HL-60 (cell line): ENCODE data around the gene VPS18.

Experiments used
- CTCF ChIP-seq: IDR thresholded peaks from one replicate; pipeline ENCODE4 v1.5.1; 2011; ENCODE audit warnings: low read length, control low read depth, inconsistent platforms; ENCODE audit not compliant: insufficient read depth
- GABPA ChIP-seq: IDR thresholded peaks from 2 replicates; pipeline ENCODE4 v1.6.1; 2012; ENCODE audit warnings: low read depth
- POLR2AphosphoS5 ChIP-seq: IDR thresholded peaks from 2 replicates; pipeline ENCODE4 v1.6.1; 2012; ENCODE audit warnings: low read depth
- REST ChIP-seq: IDR thresholded peaks from 2 replicates; pipeline ENCODE4 v1.6.1; 2012; ENCODE audit warnings: low read depth; ENCODE audit not compliant: insufficient replicate concordance
- SPI1 ChIP-seq: IDR thresholded peaks from 2 replicates; pipeline ENCODE4 v1.6.1; 2012; ENCODE audit warnings: low read depth, mild to moderate bottlenecking, borderline replicate concordance

GRCh38 chr15:40869686-40870085 lies 24.6 kb upstream of the VPS18 start:
- TF ChIP-seq POLR2AphosphoS5, result no peak
- no peak for TF ChIP-seq CTCF
- no peak for TF ChIP-seq REST
- TF ChIP-seq GABPA, result no peak
- no peak for TF ChIP-seq SPI1
